GM12878 (cell line): ENCODE data around the gene PLCG1. TPM values are rescaled to one million over a fixed set of nuclear protein-coding genes. Genes with fewer than 3 reads are reported as not detected.

ENCODE experiments used
- ATAC-seq: fragments of 200-7000 bp; cut with Tn5 transposase; 3 replicates; pipeline ENCODE4 v1.9.1; 2020; ENCODE audit warnings: mild to moderate bottlenecking, moderate library complexity
- BruUV-seq: library from RNA; stranded (reverse); fragments of 400-500 nt; replicated peaks from 2 replicates; lab custom pipeline; 2021; lab: Mats Ljungman, UMichigan
- CTCF ChIA-PET: fragments of 300-600 bp; sonication (Branson Sonifier 250); formaldehyde crosslinking; extraction: SDS; loops from one replicate; lab custom pipeline; 2021; ENCODE audit warnings: inconsistent platforms; lab: Yijun Ruan, JAX
- POLR2A ChIA-PET: fragments of 350-600 bp; formaldehyde crosslinking; extraction: SDS; loops from one replicate; lab custom pipeline; 2021; ENCODE audit warnings: inconsistent platforms; lab: Charles Lee
- RAD21 ChIA-PET: fragments of 300-600 bp; sonication (Branson Sonifier 250); formaldehyde crosslinking; loops from one replicate; lab custom pipeline; 2023; ENCODE audit warnings: antibody characterized with exemption; ENCODE audit not compliant: unreplicated experiment; lab: Charles Lee
- SMC1A ChIA-PET: fragments of 300-600 bp; sonication (Branson Sonifier 250); formaldehyde crosslinking; loops from one replicate; lab custom pipeline; 2023; ENCODE audit not compliant: unreplicated experiment, uncharacterized antibody; lab: Charles Lee
- DNase-seq: peaks from one replicate; pipeline ENCODE4 v3.0.0-alpha.2; 2011; ENCODE audit warnings: low read depth, low spot score
- FAIRE-seq: peaks from 3 replicates; lab custom pipeline; 2011; peaks lifted over from hg19 to GRCh38; lab: Jason Lieb, UNC
- H2AFZ ChIP-seq: 2 replicates; pipeline ENCODE4 v1.6.0; 2011; ENCODE audit warnings: low read depth, low read length, control low read depth; ENCODE audit not compliant: control insufficient read depth
- H3K27ac ChIP-seq: 2 replicates; pipeline ENCODE4 v1.5.1; 2011; ENCODE audit warnings: control low read depth; ENCODE audit not compliant: control insufficient read depth, insufficient read depth
- H3K27me3 ChIP-seq, 2 experiments: replicated peaks in 1 of 2; 2 replicates each; pipeline versions ENCODE4 v1.6.0 to v1.6.1; 2011; ENCODE audit warnings: low read length in 1 of 2; ENCODE audit not compliant: control insufficient read depth in 2 of 2, insufficient read depth in 2 of 2
- H3K36me3 ChIP-seq, 2 experiments: 2 replicates each; pipeline ENCODE4 v1.5.1; 2011; ENCODE audit warnings: low read length in 1 of 2; ENCODE audit not compliant: control insufficient read depth in 2 of 2, insufficient read depth in 2 of 2
- H3K4me1 ChIP-seq: 2 replicates; pipeline ENCODE4 v1.6.1; 2011; ENCODE audit warnings: mild to moderate bottlenecking, low read length, moderate library complexity, mixed read lengths; ENCODE audit not compliant: control insufficient read depth, insufficient read depth
- H3K4me2 ChIP-seq: 2 replicates; pipeline ENCODE4 v1.6.0; 2011; ENCODE audit warnings: control low read depth; ENCODE audit not compliant: control insufficient read depth, insufficient read depth
- H3K4me3 ChIP-seq: fragments of 200-600 bp; sonication (generic); 2 replicates; pipeline ENCODE4 v1.5.1; 2016
- H3K79me2 ChIP-seq: 2 replicates; pipeline ENCODE4 v1.6.0; 2011; ENCODE audit warnings: low read length; ENCODE audit not compliant: control insufficient read depth, insufficient read depth
- H3K9ac ChIP-seq: 2 replicates; pipeline ENCODE4 v1.8.0; 2011; ENCODE audit warnings: low read length, control low read depth, mixed read lengths; ENCODE audit not compliant: control insufficient read depth, insufficient read depth
- H3K9me3 ChIP-seq: replicated peaks from 3 replicates; pipeline ENCODE4 v1.5.1; 2011; ENCODE audit warnings: mild to moderate bottlenecking, low read length; ENCODE audit not compliant: control insufficient read depth, insufficient read depth
- H4K20me1 ChIP-seq: 2 replicates; pipeline ENCODE4 v1.6.0; 2011; ENCODE audit not compliant: control insufficient read depth, insufficient read depth
- EGR1 ChIP-seq, 2 experiments: IDR thresholded peaks; 1 replicate in 1 of 2; 2 replicates in 1 of 2; pipeline ENCODE4 v1.6.1; 2011 to 2012; ENCODE audit warnings: low read depth in 2 of 2, low read length in 2 of 2, borderline replicate concordance in 1 of 2, mild to moderate bottlenecking in 1 of 2, moderate library complexity in 1 of 2
- ELK1 ChIP-seq: IDR thresholded peaks from 2 replicates; pipeline ENCODE4 v1.6.1; 2012; ENCODE audit warnings: low read depth, low read length, improper control_type of control experiment
- ESRRA ChIP-seq: IDR thresholded peaks from 2 replicates; pipeline ENCODE4 v1.6.1; 2012; ENCODE audit warnings: mild to moderate bottlenecking, low read length, improper control_type of control experiment
- IKZF2 ChIP-seq, 2 experiments: fragments of 450-650 bp; IDR thresholded peaks; 2 replicates each; pipeline ENCODE4 v1.6.1; 2017; ENCODE audit warnings: mild to moderate bottlenecking in 2 of 2, moderate library complexity in 2 of 2
- JUND ChIP-seq: IDR thresholded peaks from 2 replicates; pipeline ENCODE4 v1.6.1; 2012; ENCODE audit warnings: low read depth, mild to moderate bottlenecking, low read length, improper control_type of control experiment, moderate library complexity
- NR2C2 ChIP-seq: IDR thresholded peaks from 2 replicates; pipeline ENCODE4 v1.6.1; 2011; ENCODE audit warnings: borderline replicate concordance, low read depth; ENCODE audit not compliant: control insufficient read depth, insufficient read length
- SMC3 ChIP-seq: IDR thresholded peaks from 2 replicates; pipeline ENCODE4 v1.6.1; 2011; ENCODE audit warnings: low read length, improper control_type of control experiment, borderline replicate concordance
- SUPT20H ChIP-seq: IDR thresholded peaks from 2 replicates; pipeline ENCODE4 v1.6.1; 2011; ENCODE audit warnings: low read depth, mild to moderate bottlenecking, low read length, moderate library complexity, borderline replicate concordance; ENCODE audit not compliant: control insufficient read depth
- TAF1 ChIP-seq: IDR thresholded peaks from 2 replicates; pipeline ENCODE4 v1.6.1; 2011; ENCODE audit warnings: mild to moderate bottlenecking, low read depth, low read length, borderline replicate concordance
- ZNF24 ChIP-seq: fragments of 450-650 bp; IDR thresholded peaks from 2 replicates; pipeline ENCODE4 v1.6.1; 2017; ENCODE audit warnings: antibody characterized with exemption, mild to moderate bottlenecking
- WGBS: methylation state at CpG from one replicate; pipeline ENCODE4 v1.1.6; 2016; ENCODE audit warnings: low lambda C conversion rate; ENCODE audit not compliant: insufficient replicate concordance, insufficient coverage; ENCODE audit errors: missing lambda C conversion rate; 5-methylcytosine and 5-hydroxymethylcytosine counted together
- in situ Hi-C: fragments of 300-500 bp; cut with MboI; formaldehyde crosslinking; loops from 9 replicates; pipeline ENCODE4 v1.14.3; 2018; ENCODE audit warnings: mixed read lengths
- intact Hi-C: fragments of 100-400 bp; cut with micrococcal nuclease; formaldehyde crosslinking; loops from one replicate; pipeline ENCODE4 v1.14.2; 2022; ENCODE audit not compliant: unreplicated experiment
- polyA plus RNA-seq, 11 experiments: library from polyadenylated mRNA; depleted of rRNA in 4 of 11; unstranded in 6 of 11; stranded (reverse) in 5 of 11; fragments of >200 nt; fragmentation: Nextera tagmentation in 4 of 11; fragmentation: Illumina TruSeq in 1 of 11; extraction: Ambion mirVana in 4 of 11; extraction: Trizol in 1 of 11; gene quantifications; 1 replicate in 1 of 11; 2 replicates in 10 of 11; pipeline versions ENCODE4 v1.2.1 to v1.2.3, GENCODE V29; 2011 to 2016; ENCODE audit warnings: inconsistent platforms in 2 of 11, missing spikeins in 2 of 11, low read depth in 1 of 11
- total RNA-seq, 4 experiments: library from RNA; depleted of rRNA in 3 of 4; stranded (reverse); fragments of >200 nt in 3 of 4; fragmentation: Illumina TruSeq in 1 of 4; extraction: Trizol in 1 of 4; gene quantifications; 2 replicates each; pipeline versions ENCODE4 v1.2.1 to v1.2.3, GENCODE V29; 2013 to 2021

The PLCG1 gene
- total and polyA plus RNA-seq, 10 of the 15 experiments (the other 5 are each of a cell fraction or from before 2014, with no cell fraction given), result 2.6 to 114 (median 45.3) TPM

GRCh38 chr20:41098703-41099250 lies 38.6 kb upstream of the PLCG1 start:
- ATAC-seq, result no peak
- Histone ChIP-seq H3K9ac (no peak overlapping the region), H3K27me3 (no peaks in the 10 kb centered on the region), H3K79me2 (no peaks in the 10 kb centered on the region), H3K36me3 (peaks cover 18 to 48% of the 10 kb centered on the region in 2 experiments), H2AFZ (no peak overlapping the region), H3K4me3 (no peak overlapping the region), H4K20me1 (no peaks in the 10 kb centered on the region), H3K27ac (no peak overlapping the region), H3K9me3 (no peaks in the 10 kb centered on the region), H3K4me2 (no peak overlapping the region), H3K4me1 (no peaks in the 10 kb centered on the region)
- ChIA-PET POLR2A (interaction anchor here (0.7 kb wide), 1 partner anchor 468 kb away, joined by 3 read pairs; no protein-coding TSS in a partner anchor), RAD21 (interaction anchor here (0.6 to 7.1 kb wide), 4 partner anchors 29 to 118 kb away, joined by 3 to 111 read pairs (median 3); no protein-coding TSS in a partner anchor), SMC1A (interaction anchor here (1.0 to 6.7 kb wide), 10 partner anchors 26 to 241 kb away, joined by 3 to 161 read pairs (median 3); no protein-coding TSS in a partner anchor), CTCF (interaction anchor here (1.1 to 10.1 kb wide), 6 partner anchors 10 to 677 kb away, joined by 3 to 326 read pairs (median 8); no protein-coding TSS in a partner anchor)
- no peak for TF ChIP-seq ZNF24
- TF ChIP-seq SMC3, result no peak
- no peak for TF ChIP-seq SUPT20H
- no peak for TF ChIP-seq JUND
- no peak for TF ChIP-seq IKZF2 (IDR thresholded peaks at IDR 0.05)
- no peak for TF ChIP-seq TAF1
- TF ChIP-seq ESRRA, result no peak
- TF ChIP-seq NR2C2, result no peak
- no peak for TF ChIP-seq EGR1 (IDR thresholded peaks at IDR 0.05; ENCODE audit: borderline replicate concordance in 1 of 2, low read depth in 2 of 2, low read length in 2 of 2)
- no peak for TF ChIP-seq ELK1
- intact Hi-C loops, result loop anchor here (5.0 kb wide), 1 partner anchor 244 kb away; the partner anchor contains the start of gene LPIN3
- BruUV-seq, result no TSS peak
- no peak for DNase-seq
- no peak for FAIRE-seq
- WGBS, result 75% methylated on average over 4 of the region's 4 CpGs
- in situ Hi-C loops, result loop anchor here (25.0 kb wide), 1 partner anchor 361 kb away; no protein-coding TSS in a partner anchor
